HepG2 (cell line): ENCODE data around the gene ZNF142. TPM values are rescaled to one million over a fixed set of nuclear protein-coding genes. Genes with fewer than 3 reads are reported as not detected.

ENCODE experiments used
- ATAC-seq: fragments of 200-7000 bp; cut with Tn5 transposase; 3 replicates; pipeline ENCODE4 v1.9.1; 2020; ENCODE audit warnings: mild to moderate bottlenecking, moderate library complexity
- BruUV-seq: library from RNA; stranded (reverse); fragments of 400-500 nt; replicated peaks from 2 replicates; lab custom pipeline; 2021; lab: Mats Ljungman, UMichigan
- CTCF ChIA-PET: fragments of 300-600 bp; formaldehyde crosslinking; extraction: SDS; loops from one replicate; lab custom pipeline; 2021; ENCODE audit warnings: low total read pairs, inconsistent platforms, low intra/inter-chr PET ratio; lab: Yijun Ruan, JAX
- POLR2A ChIA-PET: fragments of 350-600 bp; sonication (Branson Sonifier 250); formaldehyde crosslinking; loops from one replicate; lab custom pipeline; 2020; ENCODE audit warnings: antibody characterized with exemption, inconsistent platforms; lab: Yijun Ruan, JAX
- DNase-seq: peaks from one replicate; pipeline ENCODE4 v3.0.0-alpha.2; 2015; ENCODE audit warnings: low spot score
- FAIRE-seq: peaks from 3 replicates; lab custom pipeline; 2011; peaks lifted over from hg19 to GRCh38; lab: Jason Lieb, UNC
- H2AFZ ChIP-seq: one replicate; pipeline ENCODE4 v1.6.1; 2011; ENCODE audit warnings: low read length, inconsistent platforms
- H3K27ac ChIP-seq: fragments of 300-600 bp; 3 replicates; pipeline ENCODE4 v1.8.0; 2011; ENCODE audit warnings: mixed run types, mild to moderate bottlenecking, mixed read lengths, low read length, inconsistent platforms; ENCODE audit not compliant: insufficient read depth; ENCODE audit errors: extremely low read length
- H3K27me3 ChIP-seq, 2 experiments: fragments of 200-600 bp in 1 of 2; 2 replicates in 1 of 2; 3 replicates in 1 of 2; pipeline versions ENCODE4 v1.6.0 to v1.8.0; 2011; ENCODE audit warnings: low read length in 2 of 2, mild to moderate bottlenecking in 2 of 2, moderate library complexity in 2 of 2, inconsistent platforms in 1 of 2; ENCODE audit not compliant: insufficient read depth in 2 of 2, control insufficient read depth in 1 of 2
- H3K36me3 ChIP-seq, 2 experiments: fragments of 200-600 bp in 1 of 2; replicated peaks in 1 of 2; 2 replicates in 1 of 2; 3 replicates in 1 of 2; pipeline versions ENCODE4 v1.5.1 to v1.8.0; 2011; ENCODE audit warnings: low read length in 2 of 2, inconsistent platforms in 1 of 2; ENCODE audit not compliant: insufficient read depth in 2 of 2, control insufficient read depth in 1 of 2
- H3K4me1 ChIP-seq: 2 replicates; pipeline ENCODE4 v1.5.1; 2012; ENCODE audit warnings: low read length, inconsistent platforms; ENCODE audit not compliant: insufficient read depth
- H3K4me2 ChIP-seq: 2 replicates; pipeline ENCODE4 v1.6.0; 2011; ENCODE audit warnings: low read depth, low read length, inconsistent platforms
- H3K4me3 ChIP-seq, 3 experiments: fragments of 200-600 bp in 1 of 3; sonication (generic), shearing (Covaris generic) in 1 of 3; replicated peaks in 1 of 3; 2 replicates each; pipeline ENCODE4 v1.5.1; 2011 to 2016; ENCODE audit warnings: low read length in 3 of 3, inconsistent platforms in 2 of 3, low read depth in 2 of 3, mild to moderate bottlenecking in 2 of 3, control low read depth in 1 of 3, mixed read lengths in 1 of 3; ENCODE audit not compliant: insufficient read depth in 1 of 3
- H3K79me2 ChIP-seq: one replicate; pipeline ENCODE4 v1.6.1; 2011; ENCODE audit warnings: low read length, inconsistent platforms; ENCODE audit not compliant: insufficient read depth
- H3K9ac ChIP-seq: 2 replicates; pipeline ENCODE4 v1.6.0; 2011; ENCODE audit warnings: mild to moderate bottlenecking, low read depth, low read length, inconsistent platforms; ENCODE audit not compliant: insufficient read depth
- H3K9me3 ChIP-seq: 2 replicates; pipeline ENCODE4 v1.5.1; 2012; ENCODE audit warnings: mild to moderate bottlenecking, low read length
- H4K20me1 ChIP-seq: 2 replicates; pipeline ENCODE4 v1.6.0; 2011; ENCODE audit warnings: inconsistent platforms, mild to moderate bottlenecking, low read length, moderate library complexity; ENCODE audit not compliant: insufficient read depth
- ARID2 ChIP-seq: sonication (generic); formaldehyde crosslinking; IDR thresholded peaks from 2 replicates; pipeline ENCODE4 v1.8.1; 2022; ENCODE audit warnings: mild to moderate bottlenecking, missing genetic modification reagents, borderline replicate concordance
- ARNTL ChIP-seq: sonication (generic); formaldehyde crosslinking; IDR thresholded peaks from 2 replicates; pipeline ENCODE4 v1.4.0; 2020; ENCODE audit warnings: mild to moderate bottlenecking, missing genetic modification reagents
- ATF7-NPFF ChIP-seq: sonication (generic); formaldehyde crosslinking; IDR thresholded peaks from 2 replicates; pipeline ENCODE4 v1.8.1; 2023; ENCODE audit warnings: mild to moderate bottlenecking, low read depth, missing genetic modification reagents, moderate library complexity
- CEBPB ChIP-seq: IDR thresholded peaks from 2 replicates; pipeline ENCODE4 v1.6.1; 2011; ENCODE audit warnings: low read depth, low read length, improper control_type of control experiment, borderline replicate concordance
- CEBPG ChIP-seq: IDR thresholded peaks from 2 replicates; pipeline ENCODE4 v1.6.1; 2016
- FOXM1 ChIP-seq: sonication (generic); formaldehyde crosslinking; IDR thresholded peaks from 2 replicates; pipeline ENCODE4 v1.5.0; 2020; ENCODE audit warnings: missing genetic modification reagents
- KAT8 ChIP-seq: IDR thresholded peaks from 2 replicates; pipeline ENCODE4 v1.6.1; 2016; ENCODE audit warnings: missing genetic modification reagents, missing compliant biosample characterization
- NRL ChIP-seq: sonication (generic); formaldehyde crosslinking; IDR thresholded peaks from 2 replicates; pipeline ENCODE4 v1.5.0; 2020; ENCODE audit warnings: missing genetic modification reagents, mild to moderate bottlenecking, moderate library complexity, borderline replicate concordance
- POLR2AphosphoS2 ChIP-seq: IDR thresholded peaks from 2 replicates; pipeline ENCODE4 v1.6.1; 2011; ENCODE audit warnings: low read depth, low read length, improper control_type of control experiment
- TBX2 ChIP-seq: sonication (generic); formaldehyde crosslinking; IDR thresholded peaks from 2 replicates; pipeline ENCODE4 v1.5.0; 2020; ENCODE audit warnings: missing genetic modification reagents, mild to moderate bottlenecking, borderline replicate concordance
- ZC3H13 ChIP-seq: sonication (generic); formaldehyde crosslinking; IDR thresholded peaks from 2 replicates; pipeline ENCODE4 v1.8.1; 2023; ENCODE audit warnings: mild to moderate bottlenecking, missing genetic modification reagents, moderate library complexity
- ZNF10 ChIP-seq: sonication (generic); formaldehyde crosslinking; IDR thresholded peaks from 2 replicates; pipeline ENCODE4 v1.4.0; 2020; ENCODE audit warnings: mild to moderate bottlenecking, low read depth, missing genetic modification reagents, borderline replicate concordance
- ZNF225 ChIP-seq: sonication (generic); formaldehyde crosslinking; IDR thresholded peaks from 2 replicates; pipeline ENCODE4 v1.4.0; 2020; ENCODE audit warnings: mild to moderate bottlenecking, missing genetic modification reagents
- ZNF3 ChIP-seq: IDR thresholded peaks from 2 replicates; pipeline ENCODE4 v1.7.0; 2017; ENCODE audit warnings: inconsistent platforms
- ZNF678 ChIP-seq: sonication (generic); formaldehyde crosslinking; IDR thresholded peaks from 2 replicates; pipeline ENCODE4 v1.4.0; 2020; ENCODE audit warnings: mild to moderate bottlenecking, missing genetic modification reagents
- WGBS: methylation state at CpG from one replicate; pipeline ENCODE4 v1.1.6; 2017; ENCODE audit warnings: low lambda C conversion rate; 5-methylcytosine and 5-hydroxymethylcytosine counted together
- in situ Hi-C: cut with HindIII; loops from 2 replicates; pipeline ENCODE4 v1.10.0; 2017; ENCODE audit warnings: low pct_unique_long_range_greater_than_20kb; ENCODE audit not compliant: extremely low pct_ligation_motif_present
- intact Hi-C: fragments of 100-400 bp; cut with micrococcal nuclease; formaldehyde crosslinking; loops from one replicate; pipeline ENCODE4 v1.10.0; 2022; ENCODE audit not compliant: unreplicated experiment
- polyA plus RNA-seq, 8 experiments: library from polyadenylated mRNA; depleted of rRNA in 3 of 8; stranded (reverse) in 7 of 8; unstranded in 1 of 8; fragments of >200 nt; fragmentation: Illumina TruSeq in 4 of 8; extraction: Trizol in 4 of 8; gene quantifications; 2 replicates each; pipeline versions ENCODE4 v1.2.1 to v1.2.3, GENCODE V29; 2011 to 2016; ENCODE audit warnings: low read depth in 4 of 8, missing spikeins in 1 of 8, mixed read lengths in 1 of 8; ENCODE audit not compliant: insufficient read depth in 1 of 8
- total RNA-seq, 5 experiments: library from RNA; depleted of rRNA; stranded (reverse); fragments of >200 nt; fragmentation: Illumina TruSeq; extraction: Trizol; gene quantifications; 2 replicates each; pipeline ENCODE4 v1.2.3, GENCODE V29; 2016; ENCODE audit warnings: low read depth in 1 of 5

Gene ZNF142
- total and polyA plus RNA-seq, 2 of the 13 experiments (the other 11 are each of a cell fraction or from before 2014, with no cell fraction given): 4.8 to 11.4 TPM

- intact Hi-C loops: no loop called here
- BruUV-seq: no TSS peak
Observed at GRCh38 chr2:218626369-218626768, 33.1 kb downstream of the ZNF142 start.

GRCh38 chr2:218623366-218623705 lies 36.1 kb downstream of the ZNF142 start:
- FAIRE-seq (no peak), DNase-seq (no peak), ATAC-seq (no peak)
- Histone ChIP-seq H3K36me3 (no peaks in the 10 kb centered on the region), H3K79me2 (no peaks in the 10 kb centered on the region), H3K4me3 (no peak overlapping the region), H3K9ac (no peak overlapping the region), H2AFZ (no peak overlapping the region), H4K20me1 (no peaks in the 10 kb centered on the region), H3K27ac (no peak overlapping the region), H3K4me1 (0 out of 2 replicates have a peak, but pooled peaks cover 6% of the 10 kb centered on the region), H3K4me2 (no peak overlapping the region; the same call in 1 of the 2 replicates), H3K9me3 (no peaks in the 10 kb centered on the region), H3K27me3 (0 out of 5 replicates have a peak, but pooled peaks cover 0 to 3% of the 10 kb centered on the region in 2 experiments)
- in situ Hi-C loops: no loop called here
- 61% methylated on average over 3 of the region's 3 CpGs for WGBS
- ChIA-PET CTCF (no interaction called here), POLR2A (interaction anchor here (1.3 kb wide), 1 partner anchor 36 kb away, joined by 4 read pairs; the partner anchor contains the start of genes BCS1L and ZNF142)
- BruUV-seq: no TSS peak
- intact Hi-C loops: no loop called here
- TF ChIP-seq ZC3H13 (CRISPR knock-in tag) (no peak), ZNF225 (CRISPR knock-in tag) (no peak), TBX2 (CRISPR knock-in tag) (no peak), KAT8 (CRISPR knock-in tag) (no peak), ZNF3 (CRISPR knock-in tag) (no peak), ATF7-NPFF (no peak), ZNF678 (CRISPR knock-in tag) (no peak), ARNTL (CRISPR knock-in tag) (no peak), ARID2 (CRISPR knock-in tag) (no peak)
- TF ChIP-seq, all 625 proteins: peak for 0

More at GRCh38 chr2:218626369-218626768, 33.1 kb downstream of the ZNF142 start:
- no peaks in the 10 kb centered on the region for H3K79me2 ChIP-seq
- H3K4me1 ChIP-seq: no peaks in the 10 kb centered on the region
- ChIA-PET POLR2A (no interaction called here), CTCF (no interaction called here)
- no peaks in the 10 kb centered on the region for H4K20me1 ChIP-seq
- DNase-seq (no peak), ATAC-seq (no peak), FAIRE-seq (no peak)
- H3K27me3 ChIP-seq: peaks cover 1 to 3% of the 10 kb centered on the region in 2 experiments; a peak in 1 of 5 replicates
- no peak for TF ChIP-seq CEBPB
- no peak for TF ChIP-seq FOXM1 (CRISPR knock-in tag)
- no peak for TF ChIP-seq CEBPG (CRISPR knock-in tag)
- TF ChIP-seq POLR2AphosphoS2: no peak
- no peak for TF ChIP-seq NRL (CRISPR knock-in tag)
- no peak for TF ChIP-seq ZNF10 (CRISPR knock-in tag)
- H3K4me2 ChIP-seq: no peak overlapping the region
- no peak overlapping the region for H3K4me3 ChIP-seq
- no peaks in the 10 kb centered on the region for H3K36me3 ChIP-seq
- 44% methylated on average over 4 of the region's 4 CpGs for WGBS
- H2AFZ ChIP-seq: no peak overlapping the region
- H3K9me3 ChIP-seq: no peaks in the 10 kb centered on the region
- no peak overlapping the region for H3K9ac ChIP-seq
- in situ Hi-C loops: no loop called here
- H3K27ac ChIP-seq: no peak overlapping the region
